Liver (tissue), 9 donors: ENCODE data around the gene RALGPS2. TPM values are rescaled to one million over a fixed set of nuclear protein-coding genes. Genes with fewer than 3 reads are reported as not detected.

Source experiments
- DNase-seq: peaks from one replicate; pipeline ENCODE4 v3.0.0-alpha.2; 2017; ENCODE audit warnings: low spot score
- H3K27ac ChIP-seq, 2 donors: one replicate each; pipeline ENCODE4 v1.7.0; 2013; ENCODE audit warnings: inconsistent platforms in 2 of 2, low read length in 2 of 2, control low read depth in 1 of 2, low read depth in 1 of 2, mild to moderate bottlenecking in 1 of 2
- H3K27me3 ChIP-seq, 4 donors: one replicate each; pipeline versions ENCODE4 v1.6.1 to v1.7.0; 2013; ENCODE audit warnings: low read length in 3 of 4, inconsistent platforms in 1 of 4, mild to moderate bottlenecking in 1 of 4, moderate library complexity in 1 of 4; ENCODE audit not compliant: control insufficient read depth in 4 of 4, insufficient read depth in 4 of 4
- H3K36me3 ChIP-seq, 4 donors: one replicate each; pipeline versions ENCODE4 v1.6.1 to v1.7.0; 2013; ENCODE audit warnings: low read length in 3 of 4, mild to moderate bottlenecking in 3 of 4, low read depth in 1 of 4, moderate library complexity in 1 of 4; ENCODE audit not compliant: control insufficient read depth in 4 of 4, insufficient read depth in 3 of 4
- H3K4me1 ChIP-seq, 4 donors: one replicate each; pipeline versions ENCODE4 v1.6.1 to v1.7.0; 2013; ENCODE audit warnings: low read length in 3 of 4, mild to moderate bottlenecking in 3 of 4, moderate library complexity in 1 of 4; ENCODE audit not compliant: control insufficient read depth in 4 of 4, insufficient read depth in 4 of 4
- H3K4me3 ChIP-seq, 3 donors: one replicate each; pipeline versions ENCODE4 v1.6.1 to v1.7.0; 2013; ENCODE audit warnings: low read length in 3 of 3, control low read depth in 1 of 3, low read depth in 1 of 3, mild to moderate bottlenecking in 1 of 3
- H3K9ac ChIP-seq, 2 donors: one replicate each; pipeline ENCODE4 v1.7.0; 2013; ENCODE audit warnings: low read length in 2 of 2, mild to moderate bottlenecking in 2 of 2, moderate library complexity in 2 of 2, control low read depth in 1 of 2, low read depth in 1 of 2
- H3K9me3 ChIP-seq, 4 donors: one replicate each; pipeline versions ENCODE4 v1.6.1 to v1.7.0; 2013; ENCODE audit warnings: low read length in 3 of 4; ENCODE audit not compliant: control insufficient read depth in 4 of 4
- CTCF ChIP-seq: fragments of 150-350 bp; IDR thresholded peaks from 2 replicates; pipeline ENCODE4 v1.5.1; 2017; ENCODE audit warnings: improper control_type of control experiment, low read depth, low read length; ENCODE audit not compliant: missing input control
- EGR1 ChIP-seq, 2 donors: IDR thresholded peaks; 2 replicates each; pipeline ENCODE4 v1.6.1; 2016 to 2018; ENCODE audit warnings: antibody characterized with exemption in 2 of 2, low read depth in 2 of 2
- FOXA1 ChIP-seq: IDR thresholded peaks from 2 replicates; pipeline ENCODE4 v1.6.1; 2016; ENCODE audit warnings: antibody characterized with exemption
- HNF4A ChIP-seq, 2 donors: conservative IDR thresholded peaks; 2 replicates each; pipeline ENCODE4 v1.6.1; 2016; ENCODE audit warnings: antibody characterized with exemption in 2 of 2, mild to moderate bottlenecking in 2 of 2
- JUND ChIP-seq, 2 donors: IDR thresholded peaks; 2 replicates each; pipeline ENCODE4 v1.6.1; 2016; ENCODE audit warnings: antibody characterized with exemption in 2 of 2
- MAX ChIP-seq: IDR thresholded peaks from 2 replicates; pipeline ENCODE4 v1.6.1; 2016; ENCODE audit warnings: antibody characterized with exemption
- RAD21 ChIP-seq, 2 donors: IDR thresholded peaks; 2 replicates each; pipeline ENCODE4 v1.6.1; 2016; ENCODE audit warnings: antibody characterized with exemption in 2 of 2, mild to moderate bottlenecking in 2 of 2
- TAF1 ChIP-seq: conservative IDR thresholded peaks from 2 replicates; pipeline ENCODE4 v1.6.1; 2016; ENCODE audit warnings: antibody characterized with exemption, mild to moderate bottlenecking
- WGBS: extraction: QIAGEN DNeasy Blood & Tissue Kit; methylation state at CpG from one replicate; pipeline ENCODE4 v1.1.7; 2013; 5-methylcytosine and 5-hydroxymethylcytosine counted together
- polyA plus RNA-seq, 2 donors: library from polyadenylated mRNA; stranded (reverse) in 1 of 2; unstranded in 1 of 2; fragments of 200-250 nt in 1 of 2; fragments of >200 nt in 1 of 2; fragmentation: Nextera tagmentation in 1 of 2; extraction: Ambion mirVana in 1 of 2; gene quantifications; one replicate each; pipeline versions ENCODE4 v1.2.1 to v1.2.3, GENCODE V29; 2013 to 2015
- total RNA-seq, 2 donors: library from RNA; depleted of rRNA; stranded (reverse); fragments of >200 nt; gene quantifications; one replicate each; pipeline ENCODE4 v1.2.3, GENCODE V29; 2014
- TF ChIP-seq, protein P1 (sequence below): IDR thresholded peaks from 2 replicates; pipeline ENCODE4 v1.6.1; 2016; ENCODE audit warnings: antibody characterized with exemption, mild to moderate bottlenecking
- TF ChIP-seq, protein P2 (sequence below): IDR thresholded peaks from 2 replicates; pipeline ENCODE4 v1.6.1; 2016; ENCODE audit warnings: antibody characterized with exemption
- donor health status: healthy.
- donor health status: healthy.
- donor health status: healthy.
- donor health status: healthy.
- donor health status: healthy.

Gene RALGPS2
- total and polyA plus RNA-seq, 4 donors: 8.1 to 39.2 (median 16.9) TPM

DNA sequence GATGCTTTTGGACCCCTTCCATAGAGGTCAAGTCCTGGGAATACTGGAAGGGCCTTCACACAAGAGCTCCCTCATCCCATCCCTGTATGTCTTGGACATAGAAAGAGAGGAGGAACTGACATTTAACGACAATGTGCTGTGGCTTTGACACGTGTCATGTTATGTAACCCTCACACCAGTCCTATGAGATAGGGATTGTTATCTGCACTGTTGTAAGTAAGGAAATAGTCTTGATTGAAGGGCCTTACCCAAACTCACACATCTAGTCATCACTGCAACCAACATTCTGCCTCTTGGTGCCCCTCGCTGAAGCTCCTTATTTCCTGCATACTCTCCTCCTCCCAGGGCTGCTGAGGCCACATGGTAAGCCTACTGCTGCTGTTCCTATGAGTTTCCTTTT is 209.5 kb downstream of the RALGPS2 start:
- no peaks in the 10 kb centered on the region for H3K9me3 ChIP-seq
- TF ChIP-seq JUND (IDR thresholded peaks at IDR 0.05): no peak
- H3K9ac ChIP-seq: no peak overlapping the region
- no peak for DNase-seq
- H3K27ac ChIP-seq: no peak overlapping the region
- no peaks in the 10 kb centered on the region for H3K4me1 ChIP-seq
- no peaks in the 10 kb centered on the region for H3K27me3 ChIP-seq
- H3K36me3 ChIP-seq: no peaks in the 10 kb centered on the region
- no peak overlapping the region for H3K4me3 ChIP-seq
- 87% methylated on average over 3 of the region's 3 CpGs for WGBS

- Histone ChIP-seq H3K9me3 (no peaks in the 10 kb centered on the region), H3K4me3 (no peak overlapping the region), H3K9ac (no peak overlapping the region), H3K27ac (no peak overlapping the region), H3K36me3 (no peaks in the 10 kb centered on the region), H3K4me1 (no peaks in the 10 kb centered on the region), H3K27me3 (no peaks in the 10 kb centered on the region)
- DNase-seq: no peak
- WGBS: 48% methylated on average over 5 of the region's 5 CpGs
- TF ChIP-seq TAF1 (no peak), EGR1 (IDR thresholded peaks at IDR 0.05; ENCODE audit: low read depth in 2 of 2) (no peak), HNF4A (conservative IDR thresholded peaks at IDR 0.05) (no peak), FOXA1 (no peak), RAD21 (IDR thresholded peaks at IDR 0.05) (no peak), MAX (no peak)
- TF ChIP-seq, protein P1, sequence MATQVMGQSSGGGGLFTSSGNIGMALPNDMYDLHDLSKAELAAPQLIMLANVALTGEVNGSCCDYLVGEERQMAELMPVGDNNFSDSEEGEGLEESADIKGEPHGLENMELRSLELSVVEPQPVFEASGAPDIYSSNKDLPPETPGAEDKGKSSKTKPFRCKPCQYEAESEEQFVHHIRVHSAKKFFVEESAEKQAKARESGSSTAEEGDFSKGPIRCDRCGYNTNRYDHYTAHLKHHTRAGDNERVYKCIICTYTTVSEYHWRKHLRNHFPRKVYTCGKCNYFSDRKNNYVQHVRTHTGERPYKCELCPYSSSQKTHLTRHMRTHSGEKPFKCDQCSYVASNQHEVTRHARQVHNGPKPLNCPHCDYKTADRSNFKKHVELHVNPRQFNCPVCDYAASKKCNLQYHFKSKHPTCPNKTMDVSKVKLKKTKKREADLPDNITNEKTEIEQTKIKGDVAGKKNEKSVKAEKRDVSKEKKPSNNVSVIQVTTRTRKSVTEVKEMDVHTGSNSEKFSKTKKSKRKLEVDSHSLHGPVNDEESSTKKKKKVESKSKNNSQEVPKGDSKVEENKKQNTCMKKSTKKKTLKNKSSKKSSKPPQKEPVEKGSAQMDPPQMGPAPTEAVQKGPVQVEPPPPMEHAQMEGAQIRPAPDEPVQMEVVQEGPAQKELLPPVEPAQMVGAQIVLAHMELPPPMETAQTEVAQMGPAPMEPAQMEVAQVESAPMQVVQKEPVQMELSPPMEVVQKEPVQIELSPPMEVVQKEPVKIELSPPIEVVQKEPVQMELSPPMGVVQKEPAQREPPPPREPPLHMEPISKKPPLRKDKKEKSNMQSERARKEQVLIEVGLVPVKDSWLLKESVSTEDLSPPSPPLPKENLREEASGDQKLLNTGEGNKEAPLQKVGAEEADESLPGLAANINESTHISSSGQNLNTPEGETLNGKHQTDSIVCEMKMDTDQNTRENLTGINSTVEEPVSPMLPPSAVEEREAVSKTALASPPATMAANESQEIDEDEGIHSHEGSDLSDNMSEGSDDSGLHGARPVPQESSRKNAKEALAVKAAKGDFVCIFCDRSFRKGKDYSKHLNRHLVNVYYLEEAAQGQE: no peak
- TF ChIP-seq, protein P2, sequence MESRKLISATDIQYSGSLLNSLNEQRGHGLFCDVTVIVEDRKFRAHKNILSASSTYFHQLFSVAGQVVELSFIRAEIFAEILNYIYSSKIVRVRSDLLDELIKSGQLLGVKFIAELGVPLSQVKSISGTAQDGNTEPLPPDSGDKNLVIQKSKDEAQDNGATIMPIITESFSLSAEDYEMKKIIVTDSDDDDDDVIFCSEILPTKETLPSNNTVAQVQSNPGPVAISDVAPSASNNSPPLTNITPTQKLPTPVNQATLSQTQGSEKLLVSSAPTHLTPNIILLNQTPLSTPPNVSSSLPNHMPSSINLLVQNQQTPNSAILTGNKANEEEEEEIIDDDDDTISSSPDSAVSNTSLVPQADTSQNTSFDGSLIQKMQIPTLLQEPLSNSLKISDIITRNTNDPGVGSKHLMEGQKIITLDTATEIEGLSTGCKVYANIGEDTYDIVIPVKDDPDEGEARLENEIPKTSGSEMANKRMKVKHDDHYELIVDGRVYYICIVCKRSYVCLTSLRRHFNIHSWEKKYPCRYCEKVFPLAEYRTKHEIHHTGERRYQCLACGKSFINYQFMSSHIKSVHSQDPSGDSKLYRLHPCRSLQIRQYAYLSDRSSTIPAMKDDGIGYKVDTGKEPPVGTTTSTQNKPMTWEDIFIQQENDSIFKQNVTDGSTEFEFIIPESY: no peak
Observed at GRCh38 chr1:178935610-178936009, 210.6 kb downstream of the RALGPS2 start.

GRCh38 chr1:178937695-178938094 is 212.7 kb downstream of the RALGPS2 start:
- Histone ChIP-seq H3K9ac (no peak overlapping the region), H3K4me1 (no peaks in the 10 kb centered on the region), H3K27me3 (no peaks in the 10 kb centered on the region), H3K4me3 (no peak overlapping the region), H3K27ac (no peak overlapping the region), H3K36me3 (no peaks in the 10 kb centered on the region), H3K9me3 (no peaks in the 10 kb centered on the region)
- DNase-seq: no peak
- TF ChIP-seq FOXA1: no peak
- no peak for TF ChIP-seq CTCF
- 67% methylated on average over 5 of the region's 5 CpGs for WGBS
